ACC112 (cell line): ENCODE measurements around the gene KBTBD12.
"Not testable (repeated sequence)": the region's sequence is repeated elsewhere in the genome, so short reads cannot be mapped to it uniquely, and the experiment has no call there.

Experiments used
- H2AFZ ChIP-seq: fragments of 200-600 bp; sonication (generic); one replicate; pipeline ENCODE4 v1.6.0; 2017; ENCODE audit warnings: antibody characterized with exemption, low read length; ENCODE audit not compliant: unreplicated experiment
- H3K27ac ChIP-seq: fragments of 200-600 bp; sonication (generic); 2 replicates; pipeline ENCODE4 v1.5.1; 2014; ENCODE audit warnings: low read depth, mild to moderate bottlenecking, antibody characterized with exemption, low read length, moderate library complexity
- H3K27me3 ChIP-seq: fragments of 200-600 bp; sonication (generic); 2 replicates; pipeline ENCODE4 v1.6.1; 2014; ENCODE audit warnings: mild to moderate bottlenecking, antibody characterized with exemption, low read length, moderate library complexity, mixed read lengths; ENCODE audit not compliant: insufficient read depth
- H3K36me3 ChIP-seq: fragments of 200-600 bp; sonication (generic); 2 replicates; pipeline ENCODE4 v1.6.1; 2016; ENCODE audit warnings: mild to moderate bottlenecking, antibody characterized with exemption, low read length, moderate library complexity, mixed read lengths; ENCODE audit not compliant: insufficient read depth
- H3K4me1 ChIP-seq: fragments of 200-600 bp; sonication (generic); one replicate; pipeline ENCODE4 v1.6.1; 2016; ENCODE audit warnings: low read length, mixed read lengths; ENCODE audit not compliant: insufficient read depth, unreplicated experiment, control insufficient read depth
- H3K4me3 ChIP-seq: fragments of 200-600 bp; sonication (generic); 2 replicates; pipeline ENCODE4 v1.5.1; 2014; ENCODE audit warnings: mild to moderate bottlenecking, low read depth, low read length
- H3K79me2 ChIP-seq: fragments of 200-600 bp; sonication (generic); one replicate; pipeline ENCODE4 v1.6.0; 2016; ENCODE audit warnings: low read length; ENCODE audit not compliant: control insufficient read depth, unreplicated experiment, insufficient read depth

Gene KBTBD12, protein sequence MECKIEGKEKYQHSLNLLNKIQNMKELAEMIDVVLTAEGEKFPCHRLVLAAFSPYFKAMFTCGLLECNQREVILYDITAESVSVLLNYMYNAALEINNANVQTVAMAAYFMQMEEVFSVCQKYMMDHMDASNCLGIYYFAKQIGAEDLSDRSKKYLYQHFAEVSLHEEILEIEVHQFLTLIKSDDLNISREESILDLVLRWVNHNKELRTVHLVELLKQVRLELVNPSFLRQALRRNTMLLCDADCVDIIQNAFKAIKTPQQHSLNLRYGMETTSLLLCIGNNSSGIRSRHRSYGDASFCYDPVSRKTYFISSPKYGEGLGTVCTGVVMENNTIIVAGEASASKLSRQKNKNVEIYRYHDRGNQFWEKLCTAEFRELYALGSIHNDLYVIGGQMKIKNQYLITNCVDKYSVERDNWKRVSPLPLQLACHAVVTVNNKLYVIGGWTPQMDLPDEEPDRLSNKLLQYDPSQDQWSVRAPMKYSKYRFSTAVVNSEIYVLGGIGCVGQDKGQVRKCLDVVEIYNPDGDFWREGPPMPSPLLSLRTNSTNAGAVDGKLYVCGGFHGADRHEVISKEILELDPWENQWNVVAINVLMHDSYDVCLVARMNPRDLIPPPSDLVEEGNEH

GRCh38 chr3:127915115-127915936, at the start of gene KBTBD12:
Gene KBTBD12, plus strand, starts transcription at chr3:127915232. Its CDS starts 7,830 bp downstream, at chr3:127923062.
- Histone ChIP-seq H3K27ac (no peak within 1 kb of the TSS), H3K4me1 (no peaks in the 10 kb centered on the region), H3K4me3 (peak within 1 kb of the TSS; percentile 79), H3K36me3 (no peaks in the 10 kb centered on the region), H2AFZ (peak within 1 kb of the TSS; percentile 100), H3K27me3 (peaks cover 5% of the 10 kb centered on the region; the same call in 1 of the 2 replicates), H3K79me2 (no peaks in the 10 kb centered on the region)

DNA sequence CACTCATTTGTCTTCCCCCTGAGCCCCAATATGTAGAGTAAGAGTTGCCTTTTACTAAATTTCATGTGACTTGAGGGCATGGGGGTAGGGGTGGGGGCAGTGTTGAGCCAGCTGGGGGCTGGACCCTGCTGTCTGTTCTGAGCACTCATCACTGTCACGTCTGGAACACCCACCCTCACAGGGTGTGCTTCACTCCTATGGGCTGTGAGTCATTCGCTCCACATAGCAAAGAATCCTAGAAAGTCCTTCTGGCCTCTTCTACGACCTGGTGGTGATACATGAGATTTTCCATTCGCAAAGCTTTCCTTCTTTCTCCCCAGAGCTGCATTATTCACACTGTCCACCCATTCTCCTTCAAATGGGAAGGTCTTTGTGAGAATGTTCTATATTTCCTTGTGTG, 49.1 kb upstream of the KBTBD12 start:
- H3K79me2 ChIP-seq = no peaks in the 10 kb centered on the region
- no peak overlapping the region for H3K4me3 ChIP-seq
- no peak overlapping the region for H2AFZ ChIP-seq
- H3K27ac ChIP-seq = no peak overlapping the region
- 0 out of 2 replicates have a peak, but pooled peaks cover 3% of the 10 kb centered on the region for H3K27me3 ChIP-seq
- peaks cover 5% of the 10 kb centered on the region for H3K4me1 ChIP-seq
- H3K36me3 ChIP-seq = no peaks in the 10 kb centered on the region

DNA sequence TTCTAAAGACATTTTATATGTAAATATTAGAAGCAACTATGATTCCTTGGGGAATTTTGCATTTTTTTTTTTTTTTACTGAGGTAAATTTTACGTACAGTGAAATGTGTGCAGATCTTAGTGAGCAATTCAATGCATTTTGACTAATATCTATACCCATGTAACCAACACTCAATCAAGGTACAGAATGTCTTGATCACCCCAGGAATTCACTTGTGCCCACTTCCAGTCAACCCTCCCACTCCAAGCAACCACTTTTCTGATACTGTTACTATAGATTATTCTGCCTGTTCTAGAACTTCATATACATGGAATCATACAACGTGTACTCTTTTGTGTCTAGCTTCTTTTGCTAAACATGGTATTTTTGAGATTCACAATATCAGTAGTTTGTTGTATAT, 47.6 kb upstream of the KBTBD12 start:
- Histone ChIP-seq H2AFZ (no peak overlapping the region), H3K79me2 (no peaks in the 10 kb centered on the region), H3K4me3 (no peak overlapping the region), H3K27me3 (0 out of 2 replicates have a peak, but pooled peaks cover 8% of the 10 kb centered on the region), H3K36me3 (no peaks in the 10 kb centered on the region), H3K4me1 (peaks cover 5% of the 10 kb centered on the region), H3K27ac (no peak overlapping the region)

DNA sequence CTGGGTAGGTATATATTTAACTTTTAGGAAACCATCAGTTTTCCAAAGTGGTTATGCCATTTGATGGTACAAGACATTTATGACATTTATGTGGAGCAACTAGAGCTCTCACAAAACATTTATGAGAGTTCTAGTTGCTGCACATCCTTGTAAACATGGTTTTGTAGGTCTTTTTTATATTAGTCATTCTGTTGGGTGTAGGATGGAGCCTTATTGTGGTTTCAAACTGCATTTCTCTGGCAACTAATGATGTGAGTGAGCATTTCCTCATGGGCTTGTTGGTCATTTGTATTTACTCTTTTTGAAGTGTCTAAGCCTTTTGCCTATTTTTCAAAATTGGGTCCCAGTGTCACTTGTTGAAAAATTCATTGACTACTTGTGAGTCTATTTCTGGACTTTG, 47.0 kb upstream of the KBTBD12 start:
- H3K27me3 ChIP-seq = 0 out of 2 replicates have a peak, but pooled peaks cover 8% of the 10 kb centered on the region
- H3K4me1 ChIP-seq = peaks cover 5% of the 10 kb centered on the region
- no peak overlapping the region for H2AFZ ChIP-seq
- no peak overlapping the region for H3K4me3 ChIP-seq
- no peaks in the 10 kb centered on the region for H3K79me2 ChIP-seq
- no peaks in the 10 kb centered on the region for H3K36me3 ChIP-seq
- H3K27ac ChIP-seq = no peak overlapping the region

DNA sequence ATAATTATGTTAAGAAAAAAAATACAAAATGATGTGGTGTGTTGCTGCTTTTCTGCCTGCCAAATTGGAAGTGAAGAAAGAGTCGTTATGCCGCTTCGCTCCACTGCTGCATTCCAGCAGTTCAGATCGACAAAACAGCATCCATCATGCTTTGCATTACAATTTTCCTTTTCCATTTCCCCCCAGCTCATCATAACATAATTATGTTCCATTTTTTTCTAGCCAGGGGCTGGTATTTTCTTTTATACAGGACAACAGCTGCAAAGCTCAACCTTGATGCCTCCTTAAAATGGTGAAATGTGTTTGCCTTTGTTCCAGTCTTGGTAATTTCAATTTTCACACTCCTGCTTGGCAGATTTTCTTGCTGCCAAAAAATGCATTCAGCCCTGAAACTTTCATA, 44.9 kb upstream of the KBTBD12 start:
- H3K27me3 ChIP-seq = 0 out of 2 replicates have a peak, but pooled peaks cover 8% of the 10 kb centered on the region
- no peak overlapping the region for H3K27ac ChIP-seq
- H3K79me2 ChIP-seq = no peaks in the 10 kb centered on the region
- H3K36me3 ChIP-seq = no peaks in the 10 kb centered on the region
- no peak overlapping the region for H2AFZ ChIP-seq
- no peak overlapping the region for H3K4me3 ChIP-seq
- H3K4me1 ChIP-seq = peaks cover 5% of the 10 kb centered on the region

DNA sequence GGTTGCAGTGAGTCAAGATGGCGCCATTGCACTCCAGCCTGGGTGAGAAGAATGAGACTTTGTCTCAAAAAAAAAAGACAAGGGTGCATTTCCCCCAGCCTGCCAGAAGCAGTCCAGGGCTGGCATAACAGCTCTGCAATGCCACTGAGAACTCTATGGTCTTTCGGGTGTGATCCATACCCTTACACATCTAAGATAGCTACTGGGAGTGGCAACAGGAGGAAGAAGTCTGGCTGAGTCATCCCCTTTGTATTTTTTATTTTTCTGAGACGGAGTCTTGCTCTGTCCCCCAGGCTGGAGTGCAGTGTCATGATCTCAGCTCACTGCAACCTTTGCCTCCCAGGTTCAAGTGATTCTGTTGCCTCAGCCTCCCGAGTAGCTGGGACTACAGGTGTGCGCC, 40.9 kb upstream of the KBTBD12 start:
- not testable (repeated sequence) for H3K36me3 ChIP-seq, H3K27me3 ChIP-seq, H3K79me2 ChIP-seq, H3K4me1 ChIP-seq, H2AFZ ChIP-seq, H3K4me3 ChIP-seq, H3K27ac ChIP-seq

DNA sequence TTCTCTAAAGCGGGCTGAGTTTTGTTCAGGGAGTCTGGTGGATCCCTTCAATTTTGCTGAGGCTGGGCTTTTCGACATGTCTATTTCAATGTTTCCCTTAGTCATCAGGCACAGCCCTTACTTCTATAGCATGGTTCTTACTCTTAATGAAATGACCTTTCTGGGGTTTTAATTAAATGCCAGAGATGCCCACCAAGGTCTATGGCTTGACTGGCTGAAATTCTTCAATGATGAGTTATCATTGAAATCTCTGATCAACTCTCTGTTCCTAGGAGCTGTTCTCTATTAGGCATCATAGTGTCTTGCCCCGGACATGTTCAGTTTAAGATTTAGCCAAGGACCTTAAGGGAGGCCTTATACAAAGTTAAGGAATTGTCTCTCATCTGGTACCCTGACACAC, 33.4 kb upstream of the KBTBD12 start:
- no peaks in the 10 kb centered on the region for H3K79me2 ChIP-seq

GRCh38 chr3:127884041-127884440, 31.0 kb upstream of the KBTBD12 start:
- Histone ChIP-seq H3K4me3 (no peak overlapping the region), H3K27ac (no peak overlapping the region), H3K27me3 (no peaks in the 10 kb centered on the region), H3K79me2 (no peaks in the 10 kb centered on the region), H3K4me1 (peaks cover 10% of the 10 kb centered on the region), H3K36me3 (no peaks in the 10 kb centered on the region), H2AFZ (no peak overlapping the region)

More for the DNA sequence above, 33.4 kb upstream of the KBTBD12 start:
- no peaks in the 10 kb centered on the region for H3K27me3 ChIP-seq
- H3K4me1 ChIP-seq = no peaks in the 10 kb centered on the region
- no peak overlapping the region for H3K4me3 ChIP-seq
- no peak overlapping the region for H3K27ac ChIP-seq
- no peak overlapping the region for H2AFZ ChIP-seq
- no peaks in the 10 kb centered on the region for H3K36me3 ChIP-seq

DNA sequence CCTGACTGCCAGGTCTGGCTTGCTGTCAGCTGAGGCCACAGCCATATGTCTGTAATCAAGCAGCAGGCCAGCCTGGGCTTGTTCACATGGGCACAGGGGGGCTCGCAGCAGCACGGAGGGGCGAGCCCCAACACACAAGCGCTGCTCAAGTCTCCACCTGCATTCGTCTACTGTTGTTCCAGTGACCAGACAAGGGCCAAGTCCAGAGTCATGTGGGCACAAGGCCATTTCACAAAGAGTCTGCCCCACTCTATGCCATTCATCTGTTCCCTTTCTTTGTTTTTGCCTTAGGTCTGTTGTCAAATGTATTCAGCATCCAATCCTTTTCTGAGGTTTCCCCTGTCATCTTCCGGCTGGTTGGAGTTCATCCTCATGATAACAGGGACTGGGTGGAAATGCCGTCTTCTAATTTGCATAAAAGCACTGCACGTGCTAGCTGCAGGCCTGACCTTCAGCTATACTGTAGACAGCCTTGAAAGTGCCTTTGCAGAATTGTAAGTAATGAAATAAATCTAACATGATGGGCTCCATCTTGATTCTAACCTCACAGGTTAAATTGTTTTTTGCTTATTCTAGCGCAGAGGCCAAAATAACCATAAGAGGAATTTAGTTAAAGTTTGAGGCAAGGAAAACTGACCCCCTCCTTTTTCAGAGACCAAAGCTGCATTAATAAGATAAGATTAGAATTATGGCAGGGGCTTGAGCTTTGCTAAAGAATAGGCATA, 28.6 kb upstream of the KBTBD12 start:
- Histone ChIP-seq H3K27me3 (no peaks in the 10 kb centered on the region), H3K36me3 (no peaks in the 10 kb centered on the region), H3K4me3 (no peak overlapping the region), H2AFZ (no peak overlapping the region), H3K27ac (no peak overlapping the region), H3K4me1 (peaks cover 23% of the 10 kb centered on the region), H3K79me2 (no peaks in the 10 kb centered on the region)

GRCh38 chr3:127886956-127887231, 28.1 kb upstream of the KBTBD12 start:
- no peaks in the 10 kb centered on the region for H3K79me2 ChIP-seq
- no peak overlapping the region for H3K4me3 ChIP-seq
- peaks cover 23% of the 10 kb centered on the region for H3K4me1 ChIP-seq
- no peaks in the 10 kb centered on the region for H3K36me3 ChIP-seq
- no peak overlapping the region for H2AFZ ChIP-seq
- H3K27me3 ChIP-seq = no peaks in the 10 kb centered on the region
- H3K27ac ChIP-seq = no peak overlapping the region
